ENCODE measurements around the gene FUT6. TPM values are rescaled to one million over a fixed set of nuclear protein-coding genes. Genes with fewer than 3 reads are reported as not detected.

FUT6 gene
- total RNA-seq, 2 donors from 2014 or later: 0.62 TPM; not detected in 1

GRCh38 chr19:5820785-5821184, 18.7 kb downstream of the FUT6 start:
- intact Hi-C loops (cut with DNase I): no loop called here
- H3K9me3 ChIP-seq: no peaks in the 10 kb centered on the region
- 63% methylated on average over 6 of the region's 6 CpGs for WGBS
- H3K27me3 ChIP-seq (replicated peaks; ENCODE audit: insufficient read depth): no peaks in the 10 kb centered on the region
- no peak for TF ChIP-seq POLR2A (IDR thresholded peaks at IDR 0.05)
- TF ChIP-seq POLR2AphosphoS5 (IDR thresholded peaks at IDR 0.05): no peak
- no peak for TF ChIP-seq CTCF (IDR thresholded peaks at IDR 0.05)
- H3K4me1 ChIP-seq (replicated peaks): no peaks in the 10 kb centered on the region
- no peak for DNase-seq (ENCODE audit: low spot score)
- no peaks in the 10 kb centered on the region for H3K36me3 ChIP-seq
- no peak overlapping the region for H3K4me3 ChIP-seq
- no peak overlapping the region for H3K27ac ChIP-seq

GRCh38 chr19:5818594-5818993, 20.9 kb downstream of the FUT6 start:
- Histone ChIP-seq H3K9me3 (no peaks in the 10 kb centered on the region), H3K36me3 (no peaks in the 10 kb centered on the region), H3K4me3 (no peak overlapping the region), H3K4me1 (replicated peaks) (no peaks in the 10 kb centered on the region), H3K27me3 (replicated peaks; ENCODE audit: insufficient read depth) (no peaks in the 10 kb centered on the region), H3K27ac (no peak overlapping the region)
- WGBS: 29% methylated on average over 10 of the region's 10 CpGs
- TF ChIP-seq POLR2AphosphoS5 (IDR thresholded peaks at IDR 0.05): no peak
- no peak for TF ChIP-seq CTCF (IDR thresholded peaks at IDR 0.05)
- no peak for TF ChIP-seq POLR2A (IDR thresholded peaks at IDR 0.05)
- DNase-seq (ENCODE audit: low spot score): no peak
- intact Hi-C loops (cut with DNase I): no loop called here

GRCh38 chr19:5817218-5817617, 22.3 kb downstream of the FUT6 start:
- intact Hi-C loops (cut with DNase I): no loop called here
- H3K4me1 ChIP-seq (replicated peaks): no peaks in the 10 kb centered on the region
- H3K4me3 ChIP-seq: no peak overlapping the region
- no peak overlapping the region for H3K27ac ChIP-seq
- no peaks in the 10 kb centered on the region for H3K9me3 ChIP-seq
- WGBS: 89% methylated on average over 2 of the region's 2 CpGs
- no peak for DNase-seq (ENCODE audit: low spot score)
- no peaks in the 10 kb centered on the region for H3K27me3 ChIP-seq (replicated peaks; ENCODE audit: insufficient read depth)
- H3K36me3 ChIP-seq: no peaks in the 10 kb centered on the region
- TF ChIP-seq POLR2AphosphoS5 (IDR thresholded peaks at IDR 0.05) (no peak), CTCF (IDR thresholded peaks at IDR 0.05) (no peak), POLR2A (IDR thresholded peaks at IDR 0.05) (no peak)

GRCh38 chr19:5814852-5815246, 24.7 kb downstream of the FUT6 start:
- no peak overlapping the region for H3K27ac ChIP-seq
- WGBS: 61% methylated on average over 11 of the region's 11 CpGs

More at GRCh38 chr19:5814852-5815246, 24.7 kb downstream of the FUT6 start:
- no peak for TF ChIP-seq CTCF (IDR thresholded peaks at IDR 0.05)
- TF ChIP-seq POLR2A (IDR thresholded peaks at IDR 0.05): no peak
- TF ChIP-seq POLR2AphosphoS5 (IDR thresholded peaks at IDR 0.05): no peak
- Histone ChIP-seq H3K27me3 (replicated peaks; ENCODE audit: insufficient read depth) (no peaks in the 10 kb centered on the region), H3K4me3 (no peak overlapping the region), H3K9me3 (no peaks in the 10 kb centered on the region), H3K4me1 (replicated peaks) (no peaks in the 10 kb centered on the region), H3K36me3 (no peaks in the 10 kb centered on the region)
- intact Hi-C loops (cut with DNase I): no loop called here
- DNase-seq (ENCODE audit: low spot score): no peak
